Hematopoietic multipotent progenitor cell treated with erythropoietin and hydrocortisone succinate and interleukin-3 and kit ligand, for 15 days (in vitro differentiated cells): ENCODE measurements around the gene SIVA1.

Source experiments
- DNase-seq: peaks from one replicate; pipeline ENCODE4 v3.0.0-alpha.2; 2015; ENCODE audit warnings: low spot score

SIVA1 gene

DNA sequence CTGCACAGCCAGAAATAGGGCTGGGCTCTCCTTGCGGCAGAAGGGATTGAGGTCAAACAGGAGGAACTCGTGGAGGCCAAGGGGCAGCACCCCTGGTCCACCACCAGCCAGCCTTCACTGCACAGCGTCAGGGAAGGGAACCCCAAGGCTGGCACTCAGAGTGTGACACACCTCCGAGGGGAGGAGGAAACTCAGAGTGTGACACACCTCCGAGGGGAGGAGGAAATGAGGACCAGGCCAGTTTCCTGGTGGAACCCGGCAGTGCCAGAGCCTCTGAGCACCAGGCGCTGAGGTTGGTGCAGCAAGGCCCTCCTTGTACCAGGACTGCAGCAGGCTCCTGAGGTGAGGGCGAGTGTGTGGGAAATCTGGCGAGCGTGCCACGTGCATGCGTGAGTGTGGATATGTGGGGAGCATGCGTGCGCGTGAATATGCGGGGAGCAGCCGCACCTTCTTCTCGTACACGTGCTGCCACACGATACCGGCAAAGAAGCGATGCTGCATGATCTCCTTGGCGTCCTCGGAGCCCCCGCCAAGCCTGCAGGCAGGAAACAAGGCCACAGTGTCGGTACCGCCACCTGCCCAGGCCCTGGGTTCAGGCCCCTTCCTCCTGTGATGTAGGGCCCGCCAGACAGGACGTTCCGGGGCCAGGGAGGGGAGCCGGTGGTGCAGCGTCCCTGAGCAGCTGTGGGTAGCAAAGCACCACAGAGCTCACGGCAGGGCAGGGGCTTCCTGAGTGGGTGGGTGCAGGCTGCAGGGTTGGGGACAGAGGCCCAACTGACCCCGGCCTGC lies 19.2 kb downstream of the SIVA1 start:
- DNase-seq = no peak

DNA sequence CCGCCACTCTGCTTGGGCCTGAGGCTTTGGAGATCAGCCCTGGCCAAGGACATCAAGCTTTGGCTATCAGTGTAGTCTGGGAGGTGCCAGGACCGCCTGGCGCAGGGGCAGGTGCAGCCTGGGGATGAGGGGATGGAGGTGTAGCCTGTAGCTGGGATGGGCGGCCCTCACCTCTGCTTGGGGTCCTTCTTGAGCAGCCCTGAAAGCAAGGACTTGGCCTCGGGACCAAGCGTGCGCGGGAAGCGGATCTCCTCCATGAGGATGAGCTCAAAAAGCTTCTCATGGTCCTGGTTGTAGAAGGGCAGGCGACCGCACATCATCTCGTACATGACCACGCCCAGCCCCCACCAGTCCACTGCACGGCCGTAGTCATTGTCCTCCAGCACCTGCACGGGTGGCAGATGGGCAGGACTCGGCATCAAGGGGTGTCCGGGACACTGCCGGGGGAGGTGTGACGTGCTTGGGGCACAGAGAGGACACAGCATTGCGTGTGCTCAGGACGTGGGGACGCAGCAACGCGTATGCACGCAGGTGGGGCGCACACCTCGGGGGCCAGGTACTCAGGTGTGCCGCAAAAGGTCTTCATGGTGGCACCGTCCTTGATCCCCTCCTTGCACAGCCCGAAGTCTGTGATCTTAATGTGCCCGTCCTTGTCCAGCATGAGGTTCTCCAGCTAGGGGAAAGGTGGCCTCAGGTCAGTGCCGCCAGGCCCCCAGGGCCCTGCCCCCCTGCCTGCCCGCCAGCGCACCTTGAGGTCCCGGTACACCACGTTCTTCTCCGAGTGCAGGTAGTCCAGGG lies 20.0 kb downstream of the SIVA1 start:
- DNase-seq = no peak

DNA sequence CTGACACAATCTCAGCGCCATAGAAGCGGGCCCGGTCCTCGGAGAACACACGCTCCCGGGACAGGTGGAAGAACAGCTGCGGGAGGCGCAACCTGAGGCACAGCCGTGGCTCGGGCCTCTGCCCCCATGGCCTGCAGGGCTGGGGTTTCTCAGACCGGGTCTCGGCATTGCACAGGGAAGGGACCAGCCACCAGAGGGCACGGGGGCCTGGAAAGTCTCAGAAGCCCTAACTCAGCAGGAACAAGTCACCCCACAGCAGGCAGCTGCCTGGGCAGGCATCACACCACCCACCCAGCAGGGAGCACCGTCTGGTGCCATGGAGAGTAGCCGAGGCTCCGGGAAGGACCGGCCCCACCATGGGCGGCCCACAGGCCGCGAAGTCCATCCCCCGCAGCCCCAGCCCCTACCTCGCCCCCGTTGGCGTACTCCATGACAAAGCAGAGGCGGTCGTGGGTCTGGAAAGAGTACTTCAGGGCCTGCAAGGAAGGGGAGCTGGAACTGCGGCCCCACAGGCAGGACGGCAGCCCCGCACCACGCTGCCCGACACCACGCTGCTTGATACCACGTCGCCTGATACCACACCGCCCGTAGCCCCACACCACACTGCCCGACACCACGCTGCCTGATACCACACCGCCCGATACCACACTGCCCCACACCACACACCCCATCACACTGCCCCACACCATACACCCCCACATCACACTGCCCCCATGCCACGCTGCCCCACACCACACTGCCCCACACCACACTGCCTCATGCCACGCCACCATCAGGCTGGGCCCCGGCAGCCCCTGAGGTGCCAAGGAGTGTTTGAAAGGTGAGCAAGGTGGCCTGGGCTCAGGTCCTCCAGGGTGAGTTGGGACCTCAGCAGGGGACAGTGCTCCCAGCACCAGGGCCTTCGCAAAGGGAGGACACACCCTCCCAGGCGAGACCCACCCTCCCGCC lies 20.8 kb downstream of the SIVA1 start:
- no peak for DNase-seq

DNA sequence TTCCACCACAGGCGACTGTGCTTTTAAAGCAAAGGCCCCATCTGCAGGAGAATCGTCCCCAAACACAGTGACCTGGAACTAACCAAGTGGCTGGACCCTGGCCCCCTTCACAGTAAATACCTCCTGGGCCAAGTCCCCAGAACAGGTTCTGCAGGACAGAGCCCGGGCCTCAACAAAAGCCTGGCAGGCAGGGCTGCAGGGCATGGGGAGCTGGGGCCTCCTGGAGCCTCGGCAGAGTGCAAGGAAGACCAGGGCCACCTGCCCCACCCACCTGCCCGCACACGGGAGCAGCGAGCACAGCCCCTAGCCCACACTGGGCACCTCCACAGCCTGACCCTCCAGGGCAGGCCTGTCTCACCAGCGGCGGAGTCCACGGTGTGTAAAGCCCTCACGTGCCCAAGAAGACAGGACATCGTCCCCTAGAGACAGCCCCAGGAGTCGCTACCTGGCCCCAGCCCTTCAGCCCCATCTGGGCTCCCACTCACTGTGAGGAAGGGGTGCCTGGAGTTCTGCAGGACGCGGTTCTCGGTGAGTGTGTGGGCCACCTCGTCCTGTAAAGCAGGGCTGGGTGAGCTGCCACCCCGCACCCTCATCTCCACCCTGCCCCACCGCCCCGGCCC lies 21.6 kb downstream of the SIVA1 start:
- no peak for DNase-seq

DNA sequence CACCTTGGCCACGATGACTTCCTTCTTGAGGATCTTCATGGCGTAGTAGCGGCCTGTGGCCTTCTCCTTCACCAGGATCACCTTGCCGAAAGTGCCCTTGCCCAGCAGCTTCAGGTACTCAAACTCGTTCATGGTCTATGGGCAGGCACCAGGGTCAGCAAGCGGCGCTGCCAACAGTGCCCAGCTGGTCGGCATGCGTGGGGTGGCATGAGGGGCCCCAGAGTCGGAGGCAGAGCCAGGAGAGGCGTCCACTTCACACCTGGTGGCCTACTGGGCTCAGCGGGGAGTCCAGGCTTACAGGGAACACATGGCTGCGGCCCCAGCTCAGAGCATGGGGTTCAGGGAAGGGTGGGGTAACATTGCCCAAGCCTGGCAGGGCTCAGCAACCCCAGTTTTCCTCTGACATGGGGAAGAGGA lies 22.1 kb downstream of the SIVA1 start:
- no peak for DNase-seq

DNA sequence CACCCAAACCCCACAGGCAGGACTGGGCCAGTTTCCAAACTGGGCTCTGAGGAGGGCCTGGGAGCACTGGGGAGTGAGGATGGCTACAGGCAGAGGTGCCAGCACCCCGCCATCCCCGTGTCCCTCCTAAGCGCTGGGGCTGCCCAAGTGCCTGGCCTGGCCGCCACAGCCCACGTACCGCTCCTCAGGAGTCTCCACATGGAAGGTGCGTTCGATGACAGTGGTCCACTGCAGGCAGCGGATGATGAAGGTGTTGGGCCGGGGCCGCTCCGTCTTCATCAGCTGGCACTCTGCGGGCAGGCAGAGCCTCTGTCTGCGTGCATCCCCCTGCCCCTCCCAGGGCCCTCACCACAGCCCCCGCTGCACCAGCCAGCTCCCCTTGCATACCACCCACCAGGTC lies 23.5 kb downstream of the SIVA1 start:
- DNase-seq = no peak

DNA sequence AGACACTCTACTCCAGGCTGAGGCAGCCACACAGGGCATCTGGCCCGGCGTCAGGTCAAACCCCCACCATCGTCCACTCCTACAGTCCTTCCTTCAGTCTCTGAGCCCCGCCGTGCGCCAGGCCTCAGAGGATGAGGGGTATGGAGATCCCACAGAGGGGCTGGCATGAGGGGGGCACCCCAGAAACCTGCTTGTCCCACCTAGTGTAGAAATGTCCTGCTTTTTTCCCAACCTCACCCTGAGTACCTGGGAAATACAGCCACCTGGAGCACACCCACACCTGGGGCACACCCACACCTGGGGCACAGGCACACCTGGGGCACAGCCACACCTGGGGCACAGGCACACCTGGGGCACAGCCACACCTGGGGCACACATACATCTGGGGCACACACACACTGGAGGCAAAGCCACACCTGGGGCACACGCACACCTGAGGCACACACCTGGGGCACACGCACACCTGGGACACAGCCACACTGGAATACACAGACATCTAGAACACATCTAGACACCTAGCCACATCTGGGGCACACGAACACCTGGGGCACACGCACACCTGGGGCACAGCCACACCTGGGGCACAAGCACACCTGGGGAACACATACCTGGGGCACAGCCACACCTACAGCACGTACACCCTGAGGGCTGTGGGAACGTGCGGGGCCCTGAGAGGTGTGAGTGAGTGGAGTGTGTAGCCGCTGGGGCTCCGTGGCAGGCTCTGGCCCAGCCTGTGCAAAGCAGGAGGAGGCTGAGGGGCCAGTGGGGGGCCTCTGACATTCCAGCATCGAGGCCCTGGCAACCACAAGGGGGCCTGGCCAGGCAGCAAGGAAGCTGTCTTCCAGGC lies 24.2 kb downstream of the SIVA1 start:
- no peak for DNase-seq

DNA sequence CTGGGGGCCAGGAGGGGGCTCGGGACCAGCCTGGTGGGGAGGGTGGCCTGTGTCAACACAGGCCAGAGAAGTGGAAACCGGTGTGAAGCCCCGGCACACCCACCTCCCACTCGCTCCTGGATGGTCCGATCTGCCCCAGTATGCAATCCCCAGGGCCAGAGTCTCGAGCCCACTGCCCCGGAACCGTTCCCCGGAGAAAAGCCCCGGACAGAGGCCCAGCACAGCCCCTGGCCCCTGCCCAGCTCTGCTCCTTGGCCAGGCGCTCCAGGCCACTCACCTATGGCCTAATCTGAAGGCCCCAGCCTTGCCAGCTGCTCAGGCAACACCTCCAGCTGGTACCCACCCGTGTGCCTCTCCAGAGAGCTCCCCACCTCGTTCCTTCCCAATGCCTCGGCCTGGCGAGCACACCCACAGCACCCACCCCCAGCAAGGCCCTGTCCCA lies 24.9 kb downstream of the SIVA1 start:
- no peak for DNase-seq

DNA sequence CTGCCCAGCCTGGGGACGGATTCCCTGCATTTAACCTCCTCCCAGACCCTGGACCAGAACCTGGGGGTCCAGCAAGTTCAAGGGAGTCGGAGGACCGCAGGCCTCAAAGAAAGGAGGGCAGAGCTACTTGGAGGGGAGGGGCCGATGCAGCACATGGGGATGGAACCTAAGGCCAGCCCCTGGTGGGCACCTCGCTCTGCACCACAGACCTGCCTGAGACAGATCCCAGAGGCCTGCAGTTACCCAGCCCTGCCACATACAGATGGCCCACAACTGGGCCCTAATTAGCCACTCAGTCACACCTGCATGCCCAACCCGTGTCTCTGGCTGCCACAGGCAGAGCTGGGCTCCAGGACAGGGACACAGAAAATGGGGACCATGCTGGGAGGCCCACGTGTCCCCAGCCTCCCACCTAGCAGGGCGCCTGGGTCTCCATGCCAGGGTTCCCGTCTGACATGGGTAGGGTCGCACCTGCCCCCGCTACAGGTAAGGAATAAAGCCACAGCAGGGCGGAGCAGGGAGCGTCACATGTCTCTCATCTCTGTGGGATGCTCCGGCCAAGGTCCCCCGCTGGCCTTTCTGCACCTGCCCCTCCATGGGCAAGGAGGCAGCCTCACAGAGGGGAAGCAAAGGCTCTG lies 25.9 kb downstream of the SIVA1 start:
- no peak for DNase-seq

DNA sequence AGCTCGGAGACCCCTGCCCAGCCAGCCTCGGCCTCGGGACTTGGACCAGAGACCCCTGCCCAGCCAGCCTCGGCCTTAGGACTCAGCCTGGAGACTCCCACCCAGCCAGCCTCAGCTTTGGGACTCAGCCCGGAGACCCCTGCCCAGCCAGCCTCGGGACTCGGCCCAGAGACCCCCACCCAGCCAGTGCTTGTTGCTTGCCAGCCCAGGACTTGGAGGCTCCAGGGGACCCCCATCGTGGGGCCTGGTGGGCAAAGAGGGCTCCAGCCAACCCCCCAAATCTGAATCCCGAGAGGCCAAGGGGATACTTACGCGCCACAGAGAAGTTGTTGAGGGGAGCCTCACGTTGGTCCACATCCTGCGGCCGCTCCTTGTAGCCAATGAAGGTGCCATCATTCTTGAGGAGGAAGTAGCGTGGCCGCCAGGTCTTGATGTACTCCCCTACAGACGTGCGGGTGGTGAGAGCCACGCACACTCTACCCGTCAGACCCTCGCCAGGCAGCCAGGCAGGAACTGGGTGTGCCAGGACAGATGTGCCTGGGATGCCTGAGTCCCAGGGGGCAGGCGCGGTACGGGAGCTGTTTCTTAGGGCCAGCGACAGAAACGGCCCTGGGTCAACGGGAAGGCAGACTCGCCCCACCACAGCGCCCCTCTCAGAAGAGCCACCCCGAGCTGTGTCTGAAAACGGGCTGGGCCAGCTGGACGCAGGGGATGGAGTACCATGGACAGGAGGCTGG lies 27.0 kb downstream of the SIVA1 start:
- no peak for DNase-seq

DNA sequence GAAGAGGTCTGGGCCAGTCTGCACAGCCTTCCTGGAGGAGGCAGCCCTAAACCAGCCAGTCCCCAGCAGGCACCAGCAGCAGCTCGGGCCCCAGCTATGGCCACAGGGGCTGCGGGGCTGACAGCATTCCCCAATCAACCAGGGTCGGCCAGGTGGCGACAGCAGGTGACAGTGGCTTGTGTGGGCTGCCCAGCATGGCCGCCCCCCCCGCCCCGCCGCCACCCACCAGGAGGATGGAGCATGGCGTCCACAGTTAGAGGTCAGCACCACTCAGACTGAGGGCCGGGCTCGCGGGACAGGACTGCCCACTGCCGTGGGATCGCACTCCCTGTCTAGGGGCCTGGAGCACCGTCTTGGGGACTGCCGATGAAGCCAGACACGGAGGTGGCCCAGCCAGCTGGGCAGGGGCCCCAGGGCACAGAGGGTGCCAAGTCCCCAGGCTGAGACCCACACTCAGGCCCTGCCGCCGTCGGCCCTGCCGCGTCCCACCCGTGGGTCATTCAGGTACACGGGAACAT lies 27.6 kb downstream of the SIVA1 start:
- no peak for DNase-seq

DNA sequence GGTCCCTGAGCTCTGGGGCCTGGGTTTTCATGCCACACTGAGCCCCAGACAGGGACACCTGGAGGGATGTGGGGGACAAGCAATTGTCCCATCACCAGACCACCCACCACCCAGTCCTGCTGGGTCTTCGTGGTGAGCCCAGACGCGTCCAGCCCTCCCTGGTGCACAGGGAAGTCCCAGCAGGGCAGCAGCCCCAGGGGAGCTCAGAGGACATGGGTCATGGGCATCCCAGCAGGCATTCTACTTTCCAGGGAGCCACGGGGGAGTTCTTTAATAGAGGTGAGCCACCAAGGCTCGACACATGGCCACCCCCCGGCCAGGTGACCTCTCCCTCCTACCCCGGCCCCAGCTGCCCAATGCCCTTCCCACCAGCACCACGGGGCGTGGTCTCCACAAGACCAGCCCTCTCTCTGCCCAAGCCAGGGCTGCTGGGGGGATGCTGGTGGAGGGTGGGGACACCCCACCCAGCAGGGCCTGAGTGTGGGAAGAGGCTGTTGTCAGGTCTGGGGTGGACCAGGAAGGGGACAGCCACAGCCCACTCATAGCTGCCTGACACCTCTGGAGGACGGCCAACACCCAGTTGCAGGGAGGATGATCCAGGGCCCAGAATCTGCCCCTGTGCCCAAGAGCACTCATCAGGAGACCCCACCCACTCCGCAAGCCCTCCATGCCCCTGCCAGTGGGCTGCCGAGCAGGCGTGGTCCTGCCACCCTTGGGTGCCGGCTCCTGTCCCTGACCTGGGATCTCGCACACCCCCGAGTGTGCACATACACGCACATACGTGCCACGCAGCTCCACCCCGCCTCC lies 28.5 kb downstream of the SIVA1 start:
- no peak for DNase-seq

DNA sequence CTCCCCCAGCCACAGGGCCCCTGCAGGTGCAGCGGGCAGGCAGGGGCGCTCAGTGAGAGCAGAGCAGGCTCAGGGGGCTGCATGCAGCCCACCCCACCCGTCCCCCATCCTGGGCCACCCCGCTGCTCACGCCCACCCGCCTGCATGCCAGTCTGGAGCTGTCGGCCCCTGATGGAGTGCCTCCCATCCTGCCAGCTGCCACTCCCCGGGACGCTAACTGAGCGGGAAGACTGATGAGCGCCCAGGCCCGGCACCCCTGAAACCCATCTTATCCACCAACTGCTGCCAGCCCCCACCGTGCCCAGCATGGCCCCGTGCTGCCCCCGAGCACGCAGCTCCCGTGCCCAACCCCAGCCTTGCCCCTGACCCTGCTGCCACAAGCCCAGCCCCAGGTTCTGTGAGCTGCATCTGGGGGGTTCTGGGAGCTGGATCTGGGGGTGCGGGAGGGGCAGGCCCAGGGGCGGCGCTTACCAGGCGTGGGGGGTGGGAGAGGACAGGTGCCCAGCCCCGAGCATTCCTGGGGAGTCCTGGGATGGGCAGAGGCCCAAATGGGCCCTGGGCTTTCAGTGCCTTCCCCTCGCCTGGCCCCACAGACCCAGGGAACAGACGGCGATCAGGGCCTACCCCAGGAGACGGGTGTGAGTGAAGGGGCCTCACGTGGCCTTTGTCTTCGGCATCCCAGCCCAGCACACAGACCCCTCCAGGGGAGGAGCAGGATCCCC lies 29.3 kb downstream of the SIVA1 start:
- no peak for DNase-seq

DNA sequence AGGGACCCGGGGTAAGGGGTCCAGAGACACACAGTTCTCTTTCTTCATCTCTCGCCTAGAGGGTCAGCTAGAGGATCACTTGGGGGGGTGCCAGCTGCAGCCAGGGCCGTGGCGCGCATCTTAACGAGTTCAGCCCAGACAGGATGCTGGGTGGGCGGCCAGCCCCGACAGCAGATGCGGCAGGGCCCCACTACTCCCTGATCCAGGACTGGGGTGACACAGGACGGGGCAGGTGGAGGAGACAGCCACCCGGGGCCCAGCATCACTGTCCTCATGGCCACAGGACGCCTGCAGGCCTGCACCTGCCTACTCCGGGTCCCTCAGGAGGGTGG lies 29.8 kb downstream of the SIVA1 start:
- DNase-seq = no peak

DNA sequence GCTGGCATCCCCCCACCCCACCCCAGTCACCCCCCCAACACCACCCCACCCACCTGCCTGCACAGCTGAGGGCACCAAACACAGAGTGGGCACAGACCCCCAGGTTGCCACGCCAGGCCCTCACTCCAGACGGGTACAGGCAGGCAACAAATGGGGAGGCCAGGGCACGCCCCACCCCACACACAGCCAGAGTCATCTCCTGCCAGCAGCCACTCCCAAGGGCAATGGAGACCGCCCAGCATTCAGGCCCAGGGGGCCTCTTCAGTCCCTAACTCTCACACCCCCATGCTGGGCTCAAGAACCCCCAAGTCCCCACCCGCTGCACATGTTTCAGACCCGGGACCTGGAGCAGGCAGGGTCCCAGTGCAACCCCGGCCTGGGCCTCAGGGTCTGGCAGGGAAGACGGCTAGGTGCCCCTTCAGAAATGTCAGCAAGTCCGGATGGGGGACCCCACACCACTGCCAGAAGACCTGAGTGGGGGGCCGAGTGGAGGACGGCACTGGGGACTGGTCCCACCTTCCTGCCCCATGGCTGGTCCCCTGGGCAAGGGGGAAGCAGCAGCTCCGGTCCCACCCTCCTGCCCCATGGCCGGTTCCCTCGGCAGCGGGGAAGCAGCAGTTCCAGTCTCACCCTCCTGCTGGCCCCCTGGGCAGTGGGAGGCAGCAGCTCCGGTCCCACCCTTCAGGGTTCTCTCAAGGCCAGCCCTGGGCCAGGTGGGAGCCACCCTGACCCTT lies 30.7 kb downstream of the SIVA1 start:
- DNase-seq = no peak

DNA sequence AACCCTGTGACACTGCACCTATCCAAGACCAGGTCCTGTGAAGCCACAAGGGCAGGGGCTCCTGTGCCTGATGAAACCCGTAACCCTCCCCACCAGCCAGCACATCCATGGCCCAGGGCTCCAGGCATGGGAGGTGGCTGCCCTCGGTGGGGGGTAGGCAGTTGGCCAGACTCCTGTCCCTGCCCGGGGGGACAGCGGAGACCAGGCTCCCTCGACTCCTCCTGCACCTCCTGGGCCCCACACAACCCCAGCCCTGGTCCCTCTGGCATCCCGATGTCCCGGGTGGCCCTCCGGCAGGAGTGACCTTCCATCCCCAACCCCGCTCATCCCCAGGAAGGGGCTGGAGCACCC lies 31.2 kb downstream of the SIVA1 start:
- DNase-seq = no peak
